ENCODE data around the gene CUL4A.
A peak's percentile ranks its signal among the peaks of the same experiment; 100 is the strongest.

CUL4A gene

GRCh38 chr13:113275387-113275786 lies 66.0 kb downstream of the CUL4A start:
- H3K4me3 ChIP-seq (ENCODE audit: low read depth, low read length): no peak overlapping the region
- peak; percentile 46 for TF ChIP-seq CTCF (IDR thresholded peaks at IDR 0.05; ENCODE audit: insufficient read depth, low read length, missing control alignments)
- DNase-seq (ENCODE audit: low read depth, low spot score): no peak
- CTCF ChIA-PET: interaction anchor here (0.7 to 3.4 kb wide), 5 partner anchors 17 to 176 kb away, joined by 3 to 18 read pairs (median 4); partner anchors contain the start of genes ADPRHL1 and LAMP1
- POLR2A ChIA-PET: no interaction called here

GRCh38 chr13:113280126-113280525 lies 70.7 kb downstream of the CUL4A start:
- CTCF ChIA-PET: no interaction called here
- TF ChIP-seq CTCF (IDR thresholded peaks at IDR 0.05; ENCODE audit: insufficient read depth, low read length, missing control alignments): no peak
- H3K4me3 ChIP-seq (ENCODE audit: low read depth, low read length): no peak overlapping the region

GRCh38 chr13:113283904-113284303 lies 74.5 kb downstream of the CUL4A start:
- CTCF ChIA-PET: interaction anchor here (1.1 to 1.6 kb wide), 2 partner anchors 12 to 111 kb away, joined by 4 to 6 read pairs; no protein-coding TSS in a partner anchor
- POLR2A ChIA-PET: no interaction called here
- H3K4me3 ChIP-seq (ENCODE audit: low read depth, low read length): no peak overlapping the region
- TF ChIP-seq CTCF (IDR thresholded peaks at IDR 0.05; ENCODE audit: insufficient read depth, low read length, missing control alignments): no peak
- DNase-seq (ENCODE audit: low read depth, low spot score): no peak

More at GRCh38 chr13:113280126-113280525, 70.7 kb downstream of the CUL4A start:
- POLR2A ChIA-PET: no interaction called here
- no peak for DNase-seq (ENCODE audit: low read depth, low spot score)

- ChIA-PET CTCF (interaction anchor here (1.2 kb wide), 1 partner anchor 255 kb away, joined by 3 read pairs; no protein-coding TSS in a partner anchor), POLR2A (no interaction called here)
- no peak overlapping the region for H3K4me3 ChIP-seq (ENCODE audit: low read depth, low read length)
- TF ChIP-seq CTCF (IDR thresholded peaks at IDR 0.05; ENCODE audit: insufficient read depth, low read length, missing control alignments): no peak
- DNase-seq (ENCODE audit: low read depth, low spot score): no peak
These were observed 79.5 kb downstream of the CUL4A start for GRCh38 chr13:113288880-113289279.

GRCh38 chr13:113291129-113291528 lies 81.7 kb downstream of the CUL4A start:
- DNase-seq (ENCODE audit: low read depth, low spot score): no peak
- no peak overlapping the region for H3K4me3 ChIP-seq (ENCODE audit: low read depth, low read length)
- ChIA-PET POLR2A (no interaction called here), CTCF (no interaction called here)
- TF ChIP-seq CTCF (IDR thresholded peaks at IDR 0.05; ENCODE audit: insufficient read depth, low read length, missing control alignments): no peak

- no peak for TF ChIP-seq CTCF (IDR thresholded peaks at IDR 0.05; ENCODE audit: insufficient read depth, low read length, missing control alignments)
- peak overlapping the region; percentile 21 for H3K4me3 ChIP-seq (ENCODE audit: low read depth, low read length)
- POLR2A ChIA-PET: no interaction called here
- no peak for DNase-seq (ENCODE audit: low read depth, low spot score)
- CTCF ChIA-PET: interaction anchor here (1.0 kb wide), 1 partner anchor 270 kb away, joined by 4 read pairs; no protein-coding TSS in a partner anchor
These were observed 82.8 kb downstream of the CUL4A start for GRCh38 chr13:113292021-113292862.
